Esophagus (tissue), 2 donors: ENCODE results near the gene ATL3. TPM values are rescaled to one million over a fixed set of nuclear protein-coding genes. Genes with fewer than 3 reads are reported as not detected.
"Not testable (repeated sequence)": the region's sequence is repeated elsewhere in the genome, so short reads cannot be mapped to it uniquely, and the experiment has no call there.

ENCODE experiments used
- H3K27ac ChIP-seq, 2 donors: one replicate each; pipeline ENCODE4 v1.5.1; 2013; ENCODE audit warnings: low read depth in 2 of 2, mild to moderate bottlenecking in 2 of 2, inconsistent platforms in 1 of 2, low read length in 1 of 2, moderate library complexity in 1 of 2
- H3K27me3 ChIP-seq, 2 donors: one replicate each; pipeline ENCODE4 v1.6.1; 2013; ENCODE audit warnings: low read length in 2 of 2, control low read depth in 1 of 2, mild to moderate bottlenecking in 1 of 2; ENCODE audit not compliant: insufficient read depth in 2 of 2, control insufficient read depth in 1 of 2
- H3K36me3 ChIP-seq, 2 donors: one replicate each; pipeline ENCODE4 v1.6.1; 2013; ENCODE audit warnings: low read length in 1 of 2; ENCODE audit not compliant: control insufficient read depth in 2 of 2, insufficient read depth in 2 of 2
- H3K4me1 ChIP-seq, 2 donors: one replicate each; pipeline ENCODE4 v1.6.1; 2013; ENCODE audit warnings: low read length in 1 of 2; ENCODE audit not compliant: control insufficient read depth in 2 of 2, insufficient read depth in 2 of 2
- H3K4me3 ChIP-seq, 2 donors: one replicate each; pipeline ENCODE4 v1.5.1; 2013; ENCODE audit warnings: low read length in 2 of 2, mild to moderate bottlenecking in 2 of 2, low read depth in 1 of 2, moderate library complexity in 1 of 2
- H3K9me3 ChIP-seq, 2 donors: one replicate each; pipeline ENCODE4 v1.6.1; 2013; ENCODE audit warnings: mild to moderate bottlenecking in 2 of 2, low read depth in 1 of 2, low read length in 1 of 2, moderate library complexity in 1 of 2; ENCODE audit not compliant: control insufficient read depth in 2 of 2, insufficient read depth in 1 of 2
- WGBS, 2 donors: extraction: QIAGEN DNeasy Blood & Tissue Kit; methylation state at CpG; one replicate each; pipeline ENCODE4 v1.1.7; 2013; 5-methylcytosine and 5-hydroxymethylcytosine counted together
- polyA plus RNA-seq, 2 donors: library from polyadenylated mRNA; stranded (reverse); fragments of 200-250 nt; gene quantifications; one replicate each; pipeline ENCODE4 v1.2.3, GENCODE V29; 2013
- donor health status: healthy with polysubstance abuse.
- donor health status: Bipolar disorder and iron deficiency.

The ATL3 gene
- polyA plus RNA-seq, 2 donors: 13.7 to 16.9 TPM

DNA sequence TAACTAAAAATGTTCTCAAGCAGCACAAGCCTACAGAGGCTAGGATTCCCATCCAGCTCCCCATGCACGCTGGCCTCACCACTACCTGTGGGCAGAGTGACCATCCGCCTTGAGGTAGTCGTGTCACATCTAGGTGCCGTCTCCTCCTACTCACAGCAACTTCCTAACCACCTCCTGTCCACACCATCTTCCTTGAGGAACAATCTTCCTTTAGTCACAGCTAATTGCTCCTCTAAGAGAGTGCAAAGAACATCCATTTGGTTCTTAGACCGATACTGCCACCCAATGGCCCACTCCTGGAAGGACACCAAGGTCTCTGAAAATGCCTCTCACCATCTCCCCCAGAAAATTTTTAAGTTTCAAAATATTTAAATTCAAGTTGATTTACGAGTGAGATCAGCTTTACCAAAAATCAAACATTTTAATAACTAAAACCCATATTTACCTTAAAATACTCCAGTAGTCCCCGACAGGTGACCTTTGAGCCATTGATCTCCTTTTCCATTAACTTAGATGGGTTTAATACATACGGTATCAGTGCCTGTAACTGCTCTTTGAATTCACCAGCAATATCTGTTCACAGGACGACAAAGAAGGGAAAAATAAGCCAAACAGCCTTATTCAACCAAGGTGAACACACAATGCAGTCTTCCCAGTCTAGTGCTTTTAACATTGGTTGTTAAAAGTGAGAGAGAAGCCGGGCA lies 35.3 kb downstream of the ATL3 start:
- Histone ChIP-seq H3K27ac (no peak overlapping the region), H3K9me3 (no peaks in the 10 kb centered on the region), H3K27me3 (no peaks in the 10 kb centered on the region), H3K4me1 (no peaks in the 10 kb centered on the region), H3K4me3 (no peak overlapping the region), H3K36me3 (peaks cover 3 to 9% of the 10 kb centered on the region in 2 donors)
- 57 to 66% methylated on average over 10 of the region's 10 CpGs for WGBS, 2 donors

DNA sequence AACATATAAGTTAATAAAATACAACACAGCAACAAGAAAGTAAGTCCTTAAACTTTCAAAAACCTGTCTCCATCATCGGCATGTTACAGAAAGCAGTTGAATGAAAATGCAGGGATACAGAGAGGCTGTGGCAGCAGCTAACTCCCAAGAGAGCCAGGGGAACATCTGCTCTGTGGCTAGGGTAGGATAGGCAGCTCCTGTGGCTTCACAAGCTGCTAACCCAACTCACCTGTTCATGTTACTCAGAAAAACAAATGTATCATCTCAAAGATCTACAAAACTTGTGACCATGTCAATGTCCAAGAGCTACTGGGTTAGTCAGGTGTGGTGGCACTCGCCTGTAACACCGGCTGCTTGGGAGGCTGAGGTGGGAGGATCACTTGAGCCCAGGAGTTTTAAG lies 41.8 kb downstream of the ATL3 start:
- WGBS, 2 donors: 98 to 100% methylated on average over 3 of the region's 3 CpGs
- H3K9me3 ChIP-seq: no peaks in the 10 kb centered on the region
- H3K4me1 ChIP-seq: no peaks in the 10 kb centered on the region
- no peak overlapping the region for H3K27ac ChIP-seq
- H3K4me3 ChIP-seq: no peak overlapping the region
- peaks cover 12 to 14% of the 10 kb centered on the region in 2 donors for H3K36me3 ChIP-seq
- no peaks in the 10 kb centered on the region for H3K27me3 ChIP-seq

DNA sequence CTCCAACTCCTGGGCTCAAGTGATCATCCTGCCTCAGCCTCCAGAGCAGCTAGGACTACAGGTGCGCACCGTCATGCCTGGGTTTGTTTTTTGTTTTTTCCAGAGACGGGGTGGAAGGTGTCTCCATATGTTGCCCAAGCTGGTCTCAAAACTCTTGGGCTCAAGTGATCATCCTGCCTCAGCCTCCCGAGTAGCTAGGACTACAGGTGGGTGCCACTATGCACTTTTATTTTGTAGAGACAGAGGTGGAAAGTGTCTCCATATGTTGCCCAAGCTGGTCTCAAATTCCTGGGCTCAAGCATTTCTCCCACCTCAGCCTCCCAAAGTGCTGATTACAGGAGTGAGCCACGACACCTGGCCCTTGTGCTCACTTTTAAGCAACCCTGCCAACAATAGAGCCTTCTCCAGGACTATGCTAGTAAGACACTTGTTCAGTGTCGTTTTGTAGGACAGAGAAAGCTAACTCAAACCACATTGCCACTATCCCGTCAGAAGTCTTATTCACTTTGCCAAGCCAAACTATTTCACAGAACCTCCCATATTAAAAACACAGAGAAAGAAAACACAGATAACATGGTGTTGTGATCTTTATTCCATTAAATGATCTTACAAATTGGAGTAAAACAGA lies 47.5 kb downstream of the ATL3 start:
- no peaks in the 10 kb centered on the region for H3K27me3 ChIP-seq
- no peak overlapping the region for H3K27ac ChIP-seq
- H3K4me1 ChIP-seq: no peaks in the 10 kb centered on the region
- H3K36me3 ChIP-seq: no peaks in the 10 kb centered on the region
- 52 to 58% methylated on average over 7 of the region's 7 CpGs for WGBS, 2 donors
- H3K4me3 ChIP-seq: no peak overlapping the region
- no peaks in the 10 kb centered on the region for H3K9me3 ChIP-seq

DNA sequence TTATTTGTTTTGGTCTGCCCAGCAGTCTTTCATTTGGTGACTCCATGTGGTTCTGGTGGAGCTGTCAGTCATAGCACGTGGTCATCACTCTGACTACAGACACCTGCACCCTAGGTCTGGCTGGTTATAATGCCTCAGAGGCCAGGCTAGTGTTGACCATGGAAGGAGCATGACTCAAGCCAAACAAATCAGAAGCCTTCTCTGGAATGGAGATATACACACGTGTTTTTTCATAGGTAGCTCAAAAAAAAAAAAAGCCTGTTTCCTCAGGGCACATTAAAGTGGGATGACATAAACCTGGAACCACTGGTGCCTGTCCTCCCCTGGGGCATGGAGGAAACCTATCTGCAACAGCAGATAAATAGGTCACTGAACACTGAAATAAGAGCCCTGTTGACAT lies 48.9 kb downstream of the ATL3 start:
- Histone ChIP-seq H3K27me3 (no peaks in the 10 kb centered on the region), H3K27ac (no peak overlapping the region), H3K36me3 (no peaks in the 10 kb centered on the region), H3K4me1 (no peaks in the 10 kb centered on the region), H3K4me3 (no peak overlapping the region), H3K9me3 (no peaks in the 10 kb centered on the region)
- WGBS, 2 donors: 36 to 38% methylated on average over 2 of the region's 2 CpGs

DNA sequence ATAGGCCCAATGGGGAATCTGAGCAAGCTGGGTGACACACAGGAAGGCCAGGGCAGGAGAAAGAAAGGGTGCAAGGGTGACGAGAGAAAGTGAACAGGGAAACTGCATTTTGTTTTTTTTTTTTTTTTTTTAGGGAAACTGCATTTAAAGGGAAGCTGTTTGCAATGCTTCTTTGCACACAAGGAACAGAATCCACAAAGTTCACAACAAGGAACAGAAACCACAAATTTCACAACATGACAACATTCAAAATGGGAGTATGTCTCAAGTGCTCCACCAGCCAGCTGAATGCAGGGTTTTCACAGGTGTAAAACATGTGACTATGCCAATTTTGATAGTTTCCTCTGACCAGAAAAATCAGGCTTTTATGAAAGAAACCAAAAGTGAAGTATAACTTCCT lies 50.1 kb downstream of the ATL3 start:
- H3K4me3 ChIP-seq: no peak overlapping the region
- H3K27me3 ChIP-seq: no peaks in the 10 kb centered on the region
- 82 to 85% methylated on average over 1 of the region's 1 CpG for WGBS, 2 donors
- no peak overlapping the region for H3K27ac ChIP-seq
- H3K9me3 ChIP-seq: no peaks in the 10 kb centered on the region
- H3K4me1 ChIP-seq: no peaks in the 10 kb centered on the region
- H3K36me3 ChIP-seq: no peaks in the 10 kb centered on the region

DNA sequence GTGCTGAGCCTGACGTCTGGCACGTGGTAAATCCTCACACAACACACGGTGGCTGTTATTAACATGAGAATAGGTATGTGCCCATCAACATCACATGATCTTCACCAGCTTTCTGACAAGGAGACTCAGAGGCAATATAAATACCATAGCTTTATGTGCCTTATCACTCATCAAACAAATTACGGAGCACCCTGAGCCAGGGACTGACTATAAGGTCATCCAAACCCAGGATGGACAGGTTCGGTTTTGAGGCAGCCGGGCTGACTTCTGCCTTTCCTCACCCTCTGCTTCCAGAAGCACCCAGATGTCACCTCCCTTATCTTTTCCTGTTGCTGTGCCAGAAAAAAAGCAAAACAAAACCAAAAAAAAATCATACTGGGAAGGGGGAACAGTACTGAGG lies 51.2 kb downstream of the ATL3 start:
- H3K4me3 ChIP-seq: no peak overlapping the region
- WGBS, 2 donors: 58 to 73% methylated on average over 6 of the region's 6 CpGs
- no peaks in the 10 kb centered on the region for H3K27me3 ChIP-seq
- H3K9me3 ChIP-seq: no peaks in the 10 kb centered on the region
- no peaks in the 10 kb centered on the region for H3K4me1 ChIP-seq
- no peaks in the 10 kb centered on the region for H3K36me3 ChIP-seq
- H3K27ac ChIP-seq: no peak overlapping the region

DNA sequence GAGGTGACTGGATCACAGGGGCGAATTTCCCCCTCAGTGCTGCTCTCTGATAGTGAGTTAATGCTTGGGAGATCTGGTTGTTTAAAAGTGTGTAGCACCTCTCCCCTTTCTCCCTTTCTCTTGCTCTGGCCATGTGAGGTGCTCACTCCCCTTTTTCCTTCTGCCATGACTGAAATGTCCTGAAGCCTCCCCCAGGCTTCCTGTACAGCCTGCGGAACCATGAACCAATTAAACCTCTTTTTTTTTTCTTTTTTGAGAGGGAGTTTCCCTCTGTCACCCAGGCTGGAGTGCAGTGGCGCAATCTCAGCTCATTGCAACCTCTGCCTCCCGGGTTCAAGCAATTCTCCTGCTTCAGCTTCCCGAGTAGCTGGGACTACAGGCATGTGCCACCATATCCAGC lies 53.5 kb downstream of the ATL3 start:
- H3K27me3 ChIP-seq, H3K9me3 ChIP-seq, H3K27ac ChIP-seq, H3K36me3 ChIP-seq, H3K4me3 ChIP-seq, H3K4me1 ChIP-seq: not testable (repeated sequence)
- 92 to 93% methylated on average over 5 of the region's 5 CpGs for WGBS, 2 donors

DNA sequence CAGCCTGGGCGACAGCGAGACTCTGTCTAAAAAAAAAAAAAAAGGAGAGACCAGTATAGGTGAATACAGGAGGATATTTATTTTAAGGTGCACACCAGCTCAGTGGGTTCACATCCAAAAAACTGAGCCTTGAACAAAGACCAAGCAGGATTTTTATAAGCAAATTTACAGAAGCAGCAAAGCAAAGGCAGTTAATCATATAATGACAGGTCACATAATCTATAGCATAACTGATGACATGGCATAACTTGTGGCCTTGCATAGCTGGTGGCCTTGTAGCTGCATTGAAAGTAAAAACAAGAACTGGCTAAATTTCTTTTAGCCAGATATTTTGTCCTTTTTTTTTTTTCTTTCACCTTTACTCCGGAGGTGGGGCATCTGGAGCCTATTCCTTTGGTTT lies 54.2 kb downstream of the ATL3 start:
- Histone ChIP-seq H3K4me1 (no peaks in the 10 kb centered on the region), H3K9me3 (no peaks in the 10 kb centered on the region), H3K4me3 (no peak overlapping the region), H3K27ac (no peak overlapping the region), H3K27me3 (no peaks in the 10 kb centered on the region), H3K36me3 (no peaks in the 10 kb centered on the region)
- 60 to 83% methylated on average over 1 to 3 of the region's 3 CpGs for WGBS, 2 donors

DNA sequence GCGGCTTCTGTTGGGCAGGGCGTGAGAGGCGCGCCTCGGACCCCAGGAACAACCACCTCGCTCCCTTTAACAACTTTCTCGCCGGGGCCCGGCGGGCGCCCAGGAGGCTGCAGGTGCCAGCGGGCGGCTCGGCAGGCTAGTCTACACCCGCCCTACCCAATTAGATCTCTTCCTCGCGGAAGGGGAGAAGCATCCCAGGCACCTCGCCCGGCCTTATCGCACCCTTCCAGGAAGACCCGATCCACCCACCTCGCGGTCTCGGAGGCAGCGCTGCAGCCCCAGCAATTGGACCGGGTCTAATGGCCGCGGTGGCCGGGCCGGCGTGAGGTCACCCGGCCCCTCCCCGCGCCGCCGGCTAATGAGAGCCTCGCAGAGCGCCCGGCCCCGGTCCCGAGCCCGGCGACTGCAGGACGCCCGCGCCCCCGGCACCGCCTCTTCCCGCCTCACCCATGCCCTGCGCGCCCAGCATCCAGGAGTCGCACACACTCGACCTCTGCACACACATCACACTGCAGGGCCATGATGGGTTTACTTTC lies 57.0 kb downstream of the ATL3 start, which contains the start of gene PLAAT3:
PLAAT3 (minus strand) TSS at position 298 of the 536 bp plus-strand sequence. CDS start 419 bp downstream, outside the sequence.
- Histone ChIP-seq H3K4me3 (peak within 1 kb of the TSS; percentile 46 to 53), H3K36me3 (no peaks in the 10 kb centered on the region), H3K27me3 (no peaks in the 10 kb centered on the region), H3K4me1 (no peaks in the 10 kb centered on the region), H3K9me3 (no peaks in the 10 kb centered on the region), H3K27ac (peak within 1 kb of the TSS; percentile 24 to 56)
- 1% methylated on average over 51 to 53 of the region's 53 CpGs for WGBS, 2 donors
